Measurements from ENCODE around the gene LTA.

- TF ChIP-seq EZH2 (optimal IDR thresholded peaks at IDR 0.05; ENCODE audit: low read depth, low read length) (no peak), CTCF (IDR thresholded peaks at IDR 0.05; ENCODE audit: low read length) (no peak)
Measured at GRCh38 chr6:31534011-31534410, 38.1 kb upstream of the LTA start.
